HG03060 (cell line): Measurements from ENCODE around the gene PDE10A.
"Not testable (repeated sequence)": the region's sequence is repeated elsewhere in the genome, so short reads cannot be mapped to it uniquely, and the experiment has no call there.

Experiments
- ATAC-seq: cut with Tn5 transposase; IDR thresholded peaks from one replicate; pipeline ENCODE4 v1.9.1; 2021; ENCODE audit warnings: low read depth, moderate number of reproducible peaks; ENCODE audit not compliant: unreplicated experiment

The PDE10A gene

DNA sequence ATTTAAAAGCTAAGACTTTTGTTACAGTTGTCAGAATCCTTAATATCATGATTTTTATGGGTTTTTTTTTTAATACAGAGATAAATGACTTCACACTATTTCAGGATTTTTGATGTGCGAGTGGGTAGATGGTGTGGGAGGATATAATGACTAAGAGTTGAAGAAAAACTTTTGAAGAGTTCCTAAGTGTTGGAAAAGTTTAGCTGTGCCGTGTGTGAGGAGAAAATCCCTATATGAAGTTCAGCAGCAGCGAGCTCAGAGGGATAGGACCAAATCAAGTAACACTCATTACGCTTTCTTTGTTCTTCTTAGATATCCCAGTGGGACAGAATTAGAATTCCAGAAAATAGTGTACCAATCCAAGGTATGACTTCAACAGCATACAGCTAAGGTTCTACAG lies 34.1 kb downstream of the PDE10A start:
- ATAC-seq: no peak

DNA sequence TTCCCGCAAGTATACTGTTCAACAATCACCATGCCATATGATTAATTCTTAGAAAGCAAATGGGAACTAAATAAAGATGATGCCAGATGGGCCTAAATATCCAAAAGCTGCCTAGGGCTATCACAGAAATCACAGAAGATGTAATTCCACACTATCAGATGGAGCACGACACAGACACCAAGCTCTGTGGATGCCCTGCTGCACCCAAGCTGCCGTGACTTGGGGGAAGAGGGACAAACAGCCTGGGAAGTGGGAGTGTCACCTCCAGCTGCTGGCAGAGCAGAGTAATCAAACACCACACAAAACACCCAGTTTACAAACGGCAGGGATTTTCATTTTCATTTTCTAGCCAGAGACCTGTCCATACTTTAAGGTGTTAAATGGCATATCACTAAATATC lies 35.7 kb downstream of the PDE10A start:
- ATAC-seq: no peak

DNA sequence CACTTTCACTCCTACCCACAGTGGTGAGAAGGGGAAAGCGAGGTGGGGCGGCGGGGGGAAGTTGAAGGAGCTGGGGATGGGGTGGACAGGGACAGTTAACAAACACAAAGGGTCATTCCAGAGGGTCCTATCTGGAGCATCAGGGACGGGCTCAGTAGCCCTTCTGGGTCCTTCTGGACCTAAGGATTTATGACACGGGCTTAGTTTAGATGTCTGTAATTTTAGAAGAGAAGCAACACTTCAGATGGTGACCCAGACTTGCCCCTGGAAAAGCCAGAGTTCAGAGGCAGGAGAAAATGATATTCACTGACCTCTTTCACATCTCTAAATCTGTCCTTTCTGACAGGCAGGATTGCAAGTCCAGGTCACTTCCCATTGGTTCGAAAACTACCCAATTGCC lies 36.3 kb downstream of the PDE10A start:
- ATAC-seq: no peak

DNA sequence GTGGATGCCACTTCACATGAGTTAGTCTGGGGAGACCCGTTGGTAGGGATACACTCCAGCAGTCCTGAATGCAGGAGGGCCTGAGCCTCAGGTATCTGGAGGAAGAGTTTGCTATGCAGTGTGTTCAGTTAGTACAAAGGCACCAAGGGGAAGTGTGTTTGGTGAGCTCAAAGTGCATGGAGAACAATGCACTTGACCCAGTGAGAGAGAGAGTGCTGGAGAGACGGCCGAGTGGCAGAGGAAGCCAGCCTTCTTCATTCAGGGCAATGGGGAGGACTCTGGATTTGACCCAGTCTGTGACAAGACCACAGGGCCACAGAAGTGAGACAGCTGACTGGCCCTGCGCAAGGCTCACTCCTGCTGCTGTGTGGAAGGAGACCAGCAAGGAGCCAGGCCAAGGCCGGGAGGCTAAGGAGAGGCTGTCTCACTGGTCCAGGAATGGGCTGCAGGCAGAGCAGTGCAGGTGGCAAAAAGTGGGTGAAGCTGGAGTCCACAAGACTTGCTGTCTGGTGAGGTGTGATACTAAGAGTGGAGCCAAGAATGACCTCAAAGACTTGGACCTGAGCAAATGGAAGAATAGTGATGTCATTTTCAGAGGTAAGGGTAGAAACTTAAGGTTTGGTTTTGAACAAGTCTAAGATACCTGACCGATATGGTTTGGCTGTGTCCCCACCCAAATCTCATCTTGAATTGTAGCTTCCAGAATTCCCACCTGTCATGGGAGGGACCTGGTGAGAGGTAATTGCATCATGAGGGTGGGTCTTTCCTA lies 38.0 kb downstream of the PDE10A start:
- ATAC-seq: no peak

DNA sequence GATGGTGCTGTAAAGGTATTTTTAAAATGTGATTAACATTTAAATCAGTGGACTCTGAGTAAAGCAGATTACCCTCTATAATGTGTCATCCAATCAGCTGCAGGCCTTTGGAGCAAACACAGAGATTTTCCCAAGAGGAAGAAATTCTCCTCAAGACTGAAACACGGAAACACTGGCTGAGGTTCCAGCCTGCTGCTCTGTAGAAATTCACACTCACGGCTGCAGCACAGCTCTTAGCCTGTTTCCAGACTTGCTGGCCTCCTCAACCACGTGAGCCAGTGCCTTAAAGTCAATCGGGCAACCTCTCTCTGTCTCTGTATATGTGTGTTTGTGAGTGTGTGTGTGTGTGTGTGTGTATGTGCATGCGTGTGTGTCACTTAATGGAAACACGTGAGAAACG lies 41.1 kb downstream of the PDE10A start:
- ATAC-seq: no peak

DNA sequence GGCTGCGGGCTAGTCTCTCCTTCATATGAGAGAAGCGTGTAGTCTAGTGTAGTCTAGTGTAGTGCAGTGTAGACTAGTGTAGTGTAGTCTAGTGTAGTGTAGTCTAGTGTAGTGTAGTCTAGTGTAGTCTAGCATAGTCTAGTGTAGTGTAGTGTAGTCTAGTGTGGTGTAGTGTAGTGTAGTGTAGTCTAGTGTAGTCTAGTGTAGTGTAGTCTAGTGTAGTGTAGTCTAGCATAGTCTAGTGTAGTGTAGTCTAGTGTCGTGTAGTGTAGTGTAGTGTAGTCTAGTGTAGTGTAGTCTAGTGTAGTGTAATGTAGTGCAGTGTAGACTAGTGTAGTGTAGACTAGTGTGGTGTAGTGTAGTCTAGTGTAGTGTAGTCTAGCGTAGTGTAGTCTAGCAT lies 44.1 kb downstream of the PDE10A start:
- not testable (repeated sequence) for ATAC-seq

DNA sequence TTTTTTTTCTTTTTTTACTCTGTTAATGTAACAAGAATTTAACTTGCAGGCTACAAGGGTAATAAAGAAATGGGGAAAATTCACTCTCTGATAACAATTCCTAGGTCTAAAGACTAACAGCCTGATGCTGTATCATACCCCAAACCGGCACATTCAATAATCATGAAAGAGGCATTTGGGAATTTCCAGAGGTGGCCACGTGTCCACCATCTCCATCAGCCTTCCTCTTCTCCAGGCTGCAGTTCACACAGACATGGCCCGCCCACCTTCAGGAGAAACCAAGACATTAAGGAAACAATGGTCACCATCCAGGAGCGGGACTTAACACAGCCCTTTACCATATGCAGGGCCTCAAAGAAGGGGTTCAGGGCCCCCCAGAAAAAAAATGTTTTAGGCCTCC lies 44.8 kb downstream of the PDE10A start:
- no peak for ATAC-seq

DNA sequence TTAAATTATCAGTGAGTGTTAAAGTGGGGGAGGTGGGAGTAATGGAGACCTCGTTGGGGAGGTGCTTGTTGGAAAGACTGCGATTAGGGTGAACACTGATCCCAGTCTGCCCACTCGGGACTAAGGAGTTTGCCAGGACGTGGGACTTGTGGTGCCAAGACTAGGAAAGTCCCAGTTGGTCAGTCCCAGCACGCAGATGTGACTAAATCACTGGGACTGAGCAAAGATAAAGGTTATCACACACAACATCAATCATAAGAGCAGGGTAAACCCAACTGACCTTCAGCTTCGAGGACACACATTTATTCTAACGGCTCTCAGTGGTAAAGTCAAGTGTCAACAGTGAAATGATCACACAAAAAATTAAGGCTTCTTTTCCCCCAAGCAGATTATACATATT lies 45.5 kb downstream of the PDE10A start:
- ATAC-seq: no peak

DNA sequence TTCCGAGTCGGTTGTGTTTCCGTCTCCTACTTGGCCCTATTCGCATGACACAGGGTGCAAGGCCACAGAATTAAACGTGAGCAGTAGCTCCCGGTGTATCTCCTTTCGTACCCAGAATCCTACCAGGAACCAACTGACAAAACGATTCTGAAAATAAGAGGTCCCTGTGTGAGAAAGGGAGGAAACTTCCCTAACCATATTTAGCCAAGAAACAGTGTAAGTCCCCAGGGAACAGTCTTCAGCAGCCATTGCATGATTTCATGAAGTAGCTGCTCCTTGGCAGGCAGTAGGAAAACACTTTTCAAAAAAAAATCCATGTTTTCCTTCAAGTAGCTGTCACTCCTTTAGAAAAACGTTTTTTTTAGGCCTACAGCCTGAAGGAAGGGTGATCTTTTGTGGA lies 46.9 kb downstream of the PDE10A start:
- ATAC-seq: no peak

DNA sequence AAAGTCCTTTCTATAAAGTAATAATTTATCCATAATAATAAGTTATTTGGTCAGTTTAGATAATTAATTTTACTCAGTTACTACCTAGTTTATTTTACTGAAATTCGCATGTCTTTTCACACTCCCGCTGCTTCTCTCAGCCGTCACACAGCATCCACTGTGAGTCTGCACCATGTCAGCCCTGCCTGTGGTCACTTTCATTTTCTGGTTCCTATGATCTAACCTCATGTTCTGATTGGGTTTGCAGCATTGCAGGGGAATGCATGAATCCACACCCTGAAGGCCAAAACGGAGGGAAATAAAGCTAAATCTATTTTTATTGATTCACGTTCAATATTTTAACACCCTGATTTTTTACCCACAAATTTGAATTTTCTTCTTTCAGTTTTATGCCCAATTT lies 47.4 kb downstream of the PDE10A start:
- ATAC-seq: no peak

DNA sequence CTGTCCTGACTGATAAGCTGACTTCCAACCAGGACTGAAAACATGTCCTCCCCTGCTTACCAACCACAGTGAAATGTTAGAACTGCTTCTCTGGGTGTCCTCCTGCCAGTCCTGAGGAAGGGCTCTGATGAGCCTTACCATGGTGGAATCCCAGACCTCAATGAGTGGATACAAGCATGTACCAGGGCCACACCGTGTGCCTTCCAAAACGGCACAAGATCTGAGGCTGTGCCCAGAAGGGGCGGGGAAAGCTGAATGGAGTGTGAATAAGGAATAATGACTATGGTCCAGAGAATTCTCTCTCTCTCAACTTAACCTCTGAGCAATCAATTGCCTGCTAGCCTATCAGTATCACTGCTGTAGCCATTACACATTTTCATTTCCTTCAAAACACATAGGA lies 51.7 kb downstream of the PDE10A start:
- ATAC-seq: no peak

DNA sequence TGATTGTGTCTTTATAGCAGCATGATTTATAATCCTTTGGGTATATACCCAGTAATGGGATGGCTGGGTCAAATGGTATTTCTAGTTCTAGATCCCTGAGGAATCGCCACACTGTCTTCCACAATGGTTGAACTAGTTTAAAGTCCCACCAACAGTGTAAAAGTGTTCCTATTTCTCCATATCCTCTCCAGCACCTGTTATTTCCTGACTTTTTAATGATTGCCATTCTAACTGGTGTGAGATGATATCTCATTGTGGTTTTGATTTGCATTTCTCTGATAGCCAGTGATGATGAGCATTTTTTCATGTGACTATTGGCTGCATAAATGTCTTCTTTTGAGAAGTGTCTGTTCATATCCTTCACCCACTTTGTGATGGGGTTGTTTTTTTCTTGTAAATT lies 54.5 kb downstream of the PDE10A start:
- not testable (repeated sequence) for ATAC-seq

DNA sequence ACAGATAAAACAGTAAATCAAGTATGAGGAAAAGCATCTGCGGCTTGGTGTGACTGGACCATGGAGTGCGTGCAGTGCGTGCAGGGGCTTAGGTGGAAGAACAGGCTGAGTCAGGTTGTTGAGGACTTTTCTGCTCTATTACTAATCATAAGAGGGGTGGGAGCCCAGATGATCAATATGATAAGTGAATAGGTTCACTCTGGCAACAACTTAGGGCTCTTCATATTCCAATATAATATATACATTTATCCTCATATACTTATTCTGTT lies 56.4 kb downstream of the PDE10A start:
- no peak for ATAC-seq

DNA sequence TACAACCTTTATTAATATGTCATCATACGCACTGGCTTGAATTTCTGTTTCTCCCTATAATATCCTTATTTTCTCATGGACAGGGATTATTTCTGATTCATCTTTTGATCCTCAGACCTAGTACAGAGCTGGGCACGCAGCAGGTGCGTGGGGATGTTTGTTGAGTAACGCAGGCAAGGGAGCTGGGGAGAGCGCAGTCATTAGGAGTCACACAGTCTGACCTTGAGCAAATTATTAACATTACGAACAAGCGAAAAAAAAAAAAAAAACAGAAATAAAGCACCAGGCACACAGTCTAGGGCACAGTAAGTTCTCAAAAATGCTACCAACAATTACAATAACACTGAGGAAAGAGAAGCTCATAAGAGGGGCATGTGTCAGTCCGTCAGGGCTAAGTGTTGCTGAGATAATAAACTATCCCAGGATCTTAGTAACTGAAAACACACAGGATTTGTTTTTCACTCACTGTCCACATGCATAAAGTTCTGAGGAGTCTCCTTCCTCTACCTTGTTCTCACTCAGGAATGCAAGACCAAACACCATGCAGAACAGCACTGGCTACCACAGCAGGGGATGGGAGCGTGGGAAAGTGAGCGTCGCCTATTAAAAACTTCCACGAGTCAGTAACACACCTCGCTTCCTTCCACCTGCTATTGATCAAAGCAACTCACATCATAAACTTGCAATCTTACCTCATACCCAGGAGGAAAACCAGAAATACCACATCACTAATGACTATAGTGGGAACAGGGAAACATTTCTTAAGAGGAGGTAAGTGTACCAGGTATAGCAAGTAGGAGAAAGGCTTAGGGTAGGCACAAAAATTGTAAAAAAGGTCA lies 56.9 kb downstream of the PDE10A start:
- ATAC-seq: no peak

DNA sequence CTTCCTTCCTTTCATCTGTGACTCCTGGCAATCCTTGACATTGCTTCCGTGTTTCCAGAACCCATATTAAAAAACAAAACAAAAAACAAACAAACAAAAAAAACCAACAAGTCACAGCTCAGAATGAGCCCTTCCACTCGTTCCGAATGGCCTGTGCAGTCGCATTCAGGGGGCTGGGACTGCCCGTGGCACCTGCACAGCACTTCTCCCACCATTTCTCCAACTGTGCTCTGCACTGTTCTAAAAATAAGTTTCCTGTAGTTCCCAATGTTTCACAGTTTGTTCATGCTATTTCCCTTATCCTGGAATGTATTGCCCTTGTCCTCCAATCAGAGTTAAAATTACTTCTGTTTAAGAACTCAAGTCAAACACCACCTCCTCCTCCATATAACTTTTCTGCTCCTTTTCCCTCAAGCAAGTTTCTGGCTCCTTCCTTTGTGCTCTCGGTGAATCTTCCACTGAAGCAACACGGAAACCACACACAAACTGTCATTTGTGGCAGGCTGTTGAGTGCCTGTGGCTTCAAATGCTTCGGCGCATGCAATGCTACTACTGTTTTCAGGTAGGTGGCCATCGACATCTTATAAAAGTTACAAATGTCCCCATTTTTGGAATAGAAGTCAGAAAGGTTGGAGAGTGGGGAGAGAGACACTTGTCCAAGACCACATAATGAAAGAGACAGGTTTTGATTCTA lies 57.7 kb downstream of the PDE10A start:
- ATAC-seq: no peak

DNA sequence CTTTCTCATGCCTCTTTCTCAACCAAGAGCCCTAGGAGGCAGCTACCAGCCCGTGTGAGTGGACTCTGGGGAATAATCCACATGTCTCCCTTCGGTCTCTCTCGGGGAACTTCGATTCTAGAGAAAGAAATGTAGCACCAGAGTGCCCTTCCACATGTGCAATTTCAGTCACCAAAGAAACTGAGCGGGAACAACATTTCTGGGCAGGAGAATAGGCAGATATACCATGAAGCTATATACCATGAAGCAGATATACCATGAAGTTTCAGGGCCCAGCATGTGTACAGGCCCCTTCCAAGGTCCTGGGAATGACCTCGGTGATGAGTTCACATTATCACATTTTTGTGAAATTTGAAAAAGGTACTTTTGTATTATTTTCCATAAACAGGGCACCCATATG lies 60.8 kb downstream of the PDE10A start:
- no peak for ATAC-seq

DNA sequence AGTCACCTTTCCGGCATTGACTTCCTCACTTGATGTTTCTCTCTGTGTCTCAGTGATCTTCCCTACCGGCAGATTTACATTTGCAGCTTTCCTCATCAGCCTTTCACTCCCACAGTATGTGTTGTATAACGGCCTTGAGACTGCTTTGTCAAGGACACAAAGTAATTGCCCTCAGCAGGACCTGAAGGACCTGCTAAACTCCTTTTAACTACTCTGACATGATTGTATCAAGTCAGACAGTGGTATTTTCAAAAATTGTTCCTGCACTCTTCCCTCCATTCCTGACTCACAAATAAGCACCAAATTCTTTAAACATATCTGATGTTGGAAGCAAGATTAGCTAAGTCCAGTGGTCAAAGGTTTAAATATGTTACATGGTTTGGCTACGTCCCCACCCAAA lies 62.4 kb downstream of the PDE10A start:
- ATAC-seq: no peak

DNA sequence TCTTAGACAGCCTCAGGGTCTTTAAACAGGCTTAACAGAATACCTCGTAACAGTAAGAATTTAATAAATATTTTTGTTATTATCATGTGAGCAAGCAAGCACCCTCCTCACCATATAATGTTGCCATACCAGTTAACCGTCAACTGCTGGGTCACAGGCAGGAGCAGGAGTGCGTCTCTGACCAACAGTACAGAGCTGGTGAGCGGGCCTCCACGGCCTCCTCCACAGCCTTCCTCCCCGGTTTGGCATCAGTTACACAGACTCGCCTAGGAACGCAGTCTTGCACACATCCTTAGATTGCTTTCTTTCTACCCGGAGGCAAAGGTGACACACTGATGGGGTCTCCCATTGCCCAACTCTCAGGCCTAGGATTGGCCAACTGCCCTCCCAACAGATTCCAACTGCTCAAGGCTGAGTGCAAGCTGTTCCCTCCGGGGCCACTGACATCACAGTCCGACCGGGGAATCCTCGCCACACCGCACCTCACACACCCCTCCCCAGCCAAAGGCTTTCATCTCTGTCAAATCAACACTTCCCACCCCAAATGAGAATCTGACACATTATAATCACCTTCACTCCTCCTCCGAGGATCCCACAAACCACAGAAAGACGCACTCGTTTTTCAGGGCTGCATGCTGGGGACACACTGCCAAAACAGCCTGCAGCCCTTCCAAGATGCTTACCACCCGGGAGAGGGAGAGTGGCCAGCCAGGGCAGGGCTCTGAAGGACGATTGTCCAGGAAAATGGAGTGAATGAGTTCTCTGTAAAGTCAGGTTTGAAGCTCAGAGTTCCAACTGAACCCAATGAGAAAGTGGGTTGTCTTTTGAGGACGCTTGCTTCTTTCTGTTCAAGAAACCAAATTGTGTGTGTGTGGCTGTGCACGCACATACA lies 63.2 kb downstream of the PDE10A start:
- no peak for ATAC-seq

DNA sequence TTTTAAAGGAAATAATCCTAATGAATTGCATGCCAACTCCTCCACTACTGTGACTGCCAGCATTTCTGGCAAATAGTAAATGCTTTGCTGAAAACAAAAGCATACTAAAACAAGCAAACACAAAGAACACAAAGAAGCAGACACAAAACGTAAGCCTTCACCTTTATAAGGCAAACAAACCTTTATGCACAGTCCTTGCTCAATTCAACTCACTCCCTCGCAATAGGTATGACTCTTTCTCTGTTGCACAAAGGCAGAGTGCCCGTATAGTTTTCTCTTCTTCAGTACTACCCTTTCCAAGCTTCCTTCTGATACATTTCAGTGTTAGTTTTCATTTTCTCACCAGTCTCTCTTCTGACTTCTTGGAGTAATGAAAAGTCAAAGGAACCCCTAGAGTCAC lies 63.9 kb downstream of the PDE10A start:
- no peak for ATAC-seq

DNA sequence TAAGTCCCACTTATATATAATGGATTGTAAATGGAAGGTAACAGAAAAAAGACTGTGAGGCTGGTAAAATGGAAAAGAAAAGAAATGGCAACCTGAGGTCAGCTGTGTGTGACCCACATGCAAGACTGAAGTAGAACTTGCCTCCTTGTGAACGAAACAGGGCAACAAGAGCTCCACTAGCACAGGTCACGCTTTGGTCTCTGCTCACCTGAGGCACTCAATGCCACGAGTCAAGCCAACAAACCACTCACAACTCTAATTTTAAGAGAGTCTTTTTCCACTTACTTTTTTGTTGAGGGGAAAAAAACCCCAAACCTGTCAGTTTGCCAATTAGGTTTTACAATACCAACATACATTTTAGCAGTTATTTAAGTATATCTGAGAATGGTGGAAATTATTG lies 65.2 kb downstream of the PDE10A start:
- no peak for ATAC-seq
